AG04449 (cell line): ENCODE results near the gene BCAM.

ENCODE experiments used
- CTCF ChIA-PET: fragments of 350-600 bp; formaldehyde crosslinking; extraction: SDS; loops from one replicate; lab custom pipeline; 2021; ENCODE audit warnings: antibody characterized with exemption; lab: Yijun Ruan, JAX
- POLR2A ChIA-PET: fragments of 400-600, 350-600 bp; formaldehyde crosslinking; extraction: SDS; loops from one replicate; lab custom pipeline; 2020; ENCODE audit warnings: antibody characterized with exemption, inconsistent platforms; lab: Yijun Ruan, JAX
- DNase-seq: peaks from one replicate; pipeline ENCODE4 v3.0.0-alpha.2; 2010; ENCODE audit warnings: low read depth, low spot score
- H3K4me3 ChIP-seq: 2 replicates; pipeline ENCODE4 v1.5.1; 2011; ENCODE audit warnings: low read depth, mild to moderate bottlenecking, control low read depth, low read length
- TF ChIP-seq, protein P1 (sequence below): IDR thresholded peaks from one replicate; pipeline ENCODE4 v1.5.1; 2011; ENCODE audit warnings: mild to moderate bottlenecking, moderate library complexity, low read length, control low read depth, inconsistent platforms; ENCODE audit not compliant: insufficient read depth; ENCODE audit errors: missing control alignments

The BCAM gene

DNA sequence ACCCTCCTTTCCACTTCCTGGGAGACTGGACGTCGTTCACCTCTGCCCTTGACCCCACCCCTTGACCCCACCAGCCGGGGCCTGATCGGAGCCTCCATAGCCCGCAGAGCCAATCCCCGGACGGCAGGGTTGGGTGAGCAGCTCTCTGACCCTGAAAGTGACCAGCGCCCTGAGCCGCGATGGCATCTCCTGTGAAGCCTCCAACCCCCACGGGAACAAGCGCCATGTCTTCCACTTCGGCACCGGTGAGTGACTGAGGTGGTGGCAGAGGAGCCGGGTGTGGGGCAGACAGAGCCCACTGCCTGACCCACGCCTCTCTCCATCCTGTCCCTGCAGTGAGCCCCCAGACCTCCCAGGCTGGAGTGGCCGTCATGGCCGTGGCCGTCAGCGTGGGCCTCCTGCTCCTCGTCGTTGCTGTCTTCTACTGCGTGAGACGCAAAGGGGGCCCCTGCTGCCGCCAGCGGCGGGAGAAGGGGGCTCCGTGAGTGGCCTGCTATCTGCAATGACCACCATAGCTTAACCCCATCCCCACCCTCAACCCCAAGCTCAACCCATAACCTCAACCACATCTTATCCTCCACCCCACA lies 10.4 kb downstream of the BCAM start:
- TF ChIP-seq, protein P1, sequence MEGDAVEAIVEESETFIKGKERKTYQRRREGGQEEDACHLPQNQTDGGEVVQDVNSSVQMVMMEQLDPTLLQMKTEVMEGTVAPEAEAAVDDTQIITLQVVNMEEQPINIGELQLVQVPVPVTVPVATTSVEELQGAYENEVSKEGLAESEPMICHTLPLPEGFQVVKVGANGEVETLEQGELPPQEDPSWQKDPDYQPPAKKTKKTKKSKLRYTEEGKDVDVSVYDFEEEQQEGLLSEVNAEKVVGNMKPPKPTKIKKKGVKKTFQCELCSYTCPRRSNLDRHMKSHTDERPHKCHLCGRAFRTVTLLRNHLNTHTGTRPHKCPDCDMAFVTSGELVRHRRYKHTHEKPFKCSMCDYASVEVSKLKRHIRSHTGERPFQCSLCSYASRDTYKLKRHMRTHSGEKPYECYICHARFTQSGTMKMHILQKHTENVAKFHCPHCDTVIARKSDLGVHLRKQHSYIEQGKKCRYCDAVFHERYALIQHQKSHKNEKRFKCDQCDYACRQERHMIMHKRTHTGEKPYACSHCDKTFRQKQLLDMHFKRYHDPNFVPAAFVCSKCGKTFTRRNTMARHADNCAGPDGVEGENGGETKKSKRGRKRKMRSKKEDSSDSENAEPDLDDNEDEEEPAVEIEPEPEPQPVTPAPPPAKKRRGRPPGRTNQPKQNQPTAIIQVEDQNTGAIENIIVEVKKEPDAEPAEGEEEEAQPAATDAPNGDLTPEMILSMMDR = no peak
- POLR2A ChIA-PET = no interaction called here
- no peak for DNase-seq
- no peak overlapping the region for H3K4me3 ChIP-seq
- CTCF ChIA-PET = interaction anchor here (0.8 to 1.7 kb wide), 3 partner anchors 36 to 95 kb away, joined by 3 to 11 read pairs (median 7); no protein-coding TSS in a partner anchor

DNA sequence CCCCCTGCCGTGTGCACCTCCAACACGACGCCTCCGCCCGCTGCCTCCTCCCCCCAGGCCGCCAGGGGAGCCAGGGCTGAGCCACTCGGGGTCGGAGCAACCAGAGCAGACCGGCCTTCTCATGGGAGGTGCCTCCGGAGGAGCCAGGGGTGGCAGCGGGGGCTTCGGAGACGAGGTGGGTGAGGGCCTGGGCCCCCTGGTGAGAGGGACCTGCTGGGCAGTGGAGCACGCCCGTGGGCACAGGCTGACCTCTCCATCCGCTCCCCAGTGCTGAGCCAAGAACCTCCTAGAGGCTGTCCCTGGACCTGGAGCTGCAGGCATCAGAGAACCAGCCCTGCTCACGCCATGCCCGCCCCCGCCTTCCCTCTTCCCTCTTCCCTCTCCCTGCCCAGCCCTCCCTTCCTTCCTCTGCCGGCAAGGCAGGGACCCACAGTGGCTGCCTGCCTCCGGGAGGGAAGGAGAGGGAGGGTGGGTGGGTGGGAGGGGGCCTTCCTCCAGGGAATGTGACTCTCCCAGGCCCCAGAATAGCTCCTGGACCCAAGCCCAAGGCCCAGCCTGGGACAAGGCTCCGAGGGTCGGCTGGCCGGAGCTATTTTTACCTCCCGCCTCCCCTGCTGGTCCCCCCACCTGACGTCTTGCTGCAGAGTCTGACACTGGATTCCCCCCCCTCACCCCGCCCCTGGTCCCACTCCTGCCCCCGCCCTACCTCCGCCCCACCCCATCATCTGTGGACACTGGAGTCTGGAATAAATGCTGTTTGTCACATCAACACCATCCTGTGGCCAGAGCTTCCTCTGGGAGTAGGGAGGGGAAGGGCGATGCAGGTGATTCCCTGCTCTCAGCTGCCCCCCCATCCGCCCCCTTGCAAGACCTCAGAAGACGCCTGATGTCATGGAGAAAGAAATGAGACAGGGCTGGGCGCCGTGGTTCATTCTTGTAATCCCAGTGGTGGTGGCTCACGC lies 12.0 kb downstream of the BCAM start:
- TF ChIP-seq, protein P1 = no peak
- no peak overlapping the region for H3K4me3 ChIP-seq
- ChIA-PET CTCF (interaction anchor here (0.8 to 2.2 kb wide), 9 partner anchors 12 to 96 kb away, joined by 3 to 11 read pairs (median 4); partner anchors contain the start of genes BCAM and NECTIN2), POLR2A (no interaction called here)
- no peak for DNase-seq

DNA sequence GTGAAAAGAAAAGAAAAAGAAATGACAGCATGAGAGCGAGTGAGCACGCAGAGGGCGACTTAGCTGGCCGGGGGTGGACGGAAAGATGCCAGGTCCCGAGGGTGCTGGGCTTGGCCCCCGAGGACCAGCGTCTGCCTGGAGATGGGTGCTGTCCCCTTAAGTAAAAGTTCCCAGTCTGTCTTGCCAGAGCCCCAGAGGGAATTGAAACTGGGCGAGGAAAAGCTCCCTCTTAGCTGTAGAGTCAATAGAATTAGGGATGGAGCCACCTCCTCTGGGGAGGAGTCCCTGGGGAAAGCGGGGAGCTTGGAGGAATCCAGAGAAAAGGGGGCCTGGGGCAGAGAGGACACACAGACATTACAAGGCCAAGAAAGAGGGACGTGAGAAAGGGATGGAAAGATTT lies 13.3 kb downstream of the BCAM start:
- CTCF ChIA-PET = interaction anchor here (0.6 to 2.9 kb wide), 8 partner anchors 13 to 252 kb away, joined by 3 to 8 read pairs (median 4); partner anchors contain the start of gene BCAM

DNA sequence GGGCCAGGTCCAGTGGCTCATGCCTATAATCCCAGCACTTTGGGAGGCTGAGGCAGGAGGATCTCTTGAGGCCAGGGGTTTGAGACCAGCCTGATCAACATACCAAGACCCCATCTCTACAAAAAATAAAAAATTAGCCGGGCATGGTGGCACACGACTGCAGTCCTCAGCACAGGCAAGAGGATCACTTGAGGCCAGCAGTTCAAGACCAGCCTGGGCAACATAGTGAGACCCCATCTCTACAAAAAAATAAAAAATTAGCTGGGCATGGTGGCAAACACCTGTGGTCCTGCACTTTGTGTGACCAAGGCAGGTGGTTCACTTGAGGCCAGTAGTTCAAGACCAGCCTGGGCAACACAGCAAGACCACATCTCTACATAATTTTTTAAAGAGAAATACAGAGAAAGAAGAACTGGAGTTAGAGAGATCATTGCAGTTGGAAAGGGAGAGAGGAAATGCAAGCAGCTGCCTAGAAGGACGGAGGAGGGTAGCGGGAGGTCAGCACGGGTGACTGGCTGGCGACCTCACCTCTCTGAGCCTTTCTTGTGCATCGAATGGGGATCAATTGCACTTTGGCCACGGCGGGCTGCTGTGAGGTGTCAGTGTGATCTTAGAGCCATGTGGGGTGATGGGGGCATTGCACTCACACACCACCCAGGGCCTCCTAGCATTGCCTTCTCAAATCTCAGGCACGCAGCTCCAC lies 13.9 kb downstream of the BCAM start:
- TF ChIP-seq, protein P1 = no peak
- ChIA-PET CTCF (interaction anchor here (0.6 to 2.9 kb wide), 12 partner anchors 13 to 252 kb away, joined by 3 to 8 read pairs (median 4); partner anchors contain the start of genes BCAM and NECTIN2), POLR2A (no interaction called here)
- no peak for DNase-seq
- no peak overlapping the region for H3K4me3 ChIP-seq

More for the DNA sequence above, 13.3 kb downstream of the BCAM start:
- no peak overlapping the region for H3K4me3 ChIP-seq
- TF ChIP-seq, protein P1 = no peak
- DNase-seq = no peak
- POLR2A ChIA-PET = no interaction called here

DNA sequence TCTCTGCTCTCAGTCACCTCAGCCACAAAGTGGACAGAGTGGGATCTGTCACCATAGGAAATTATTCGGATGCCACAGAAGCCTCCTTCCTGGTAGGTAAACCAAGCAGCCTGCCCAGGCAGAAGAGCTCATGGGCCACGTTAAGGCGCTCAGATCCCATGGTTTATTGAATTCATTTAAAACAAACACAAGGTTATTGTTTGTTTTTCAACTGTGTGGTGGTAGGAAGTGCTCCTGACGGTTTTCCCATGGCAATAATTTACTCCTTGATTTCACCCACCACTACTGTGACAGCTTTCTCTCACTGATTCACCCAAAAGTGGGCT lies 14.4 kb downstream of the BCAM start:
- ChIA-PET POLR2A (no interaction called here), CTCF (interaction anchor here (1.0 to 2.9 kb wide), 6 partner anchors 18 to 100 kb away, joined by 3 to 8 read pairs (median 4); partner anchors contain the start of gene NECTIN2)
- no peak overlapping the region for H3K4me3 ChIP-seq
- no peak for DNase-seq
- TF ChIP-seq, protein P1 = no peak
